Ovary (tissue), 3 donors: ENCODE results near the gene GAL.

Experiments
- EP300 ChIP-seq: sonication (generic); formaldehyde crosslinking; IDR thresholded peaks from one replicate; pipeline ENCODE4 v1.6.1; 2017; ENCODE audit warnings: antibody characterized with exemption
- POLR2A ChIP-seq: fragments of 450-650 bp; IDR thresholded peaks from one replicate; pipeline ENCODE4 v1.6.1; 2017; ENCODE audit warnings: antibody characterized with exemption, mild to moderate bottlenecking, moderate library complexity
- TF ChIP-seq, protein P1 (sequence below), 3 donors: fragments of 450-650 bp in 2 of 3; fragments of 200-600 bp in 1 of 3; IDR thresholded peaks; one replicate each; pipeline versions ENCODE4 v1.5.1 to v1.8.0; 2016 to 2022; ENCODE audit warnings: antibody characterized with exemption in 3 of 3, mild to moderate bottlenecking in 1 of 3
- donor health status: DM: no; HTN: no; CAD: no.

DNA sequence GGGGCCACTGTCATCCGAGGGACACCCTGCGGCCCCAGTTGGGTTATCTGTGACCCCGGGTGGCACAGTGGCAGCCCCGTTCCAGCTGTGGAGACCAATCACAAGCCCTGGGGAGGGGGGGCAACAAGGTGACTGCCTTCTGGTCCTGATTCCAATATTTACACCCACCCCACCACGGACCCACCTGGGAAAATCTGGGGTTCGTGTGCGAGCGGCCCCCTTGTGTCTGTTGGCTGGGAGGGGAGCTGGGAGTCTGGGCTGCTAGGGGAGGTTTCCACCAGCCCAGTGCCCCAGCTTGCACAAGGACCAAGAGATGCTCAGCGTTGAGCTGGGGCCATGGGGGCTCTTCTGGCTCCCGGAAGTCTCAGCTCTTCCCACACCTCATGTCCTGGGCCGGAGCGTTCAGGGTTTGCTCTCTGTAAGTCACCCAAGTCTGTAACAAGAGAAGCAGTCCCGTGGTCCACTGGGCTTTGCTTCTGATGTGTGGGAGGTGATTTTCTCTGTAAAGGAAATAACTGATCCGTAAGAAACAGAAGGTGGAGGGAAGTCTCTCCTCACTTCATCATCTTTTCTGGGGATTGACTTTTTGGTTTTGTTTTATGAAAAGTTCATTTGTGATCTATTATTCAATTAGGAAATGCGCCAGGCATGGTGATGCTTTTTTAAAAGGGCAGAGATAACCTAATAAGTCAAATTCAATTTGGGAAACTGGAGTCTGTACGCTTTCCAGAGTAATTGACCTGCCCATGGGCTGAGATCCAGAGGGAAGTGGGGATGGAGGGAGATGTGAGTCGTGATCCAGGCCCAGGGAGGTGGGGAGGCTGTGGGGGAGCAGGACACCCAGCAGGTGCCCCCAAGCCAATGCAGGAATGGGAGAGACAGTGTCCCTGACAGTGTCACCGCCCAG, 22.4 kb upstream of the GAL start:
- TF ChIP-seq POLR2A (no peak), EP300 (no peak)
- TF ChIP-seq, protein P1, sequence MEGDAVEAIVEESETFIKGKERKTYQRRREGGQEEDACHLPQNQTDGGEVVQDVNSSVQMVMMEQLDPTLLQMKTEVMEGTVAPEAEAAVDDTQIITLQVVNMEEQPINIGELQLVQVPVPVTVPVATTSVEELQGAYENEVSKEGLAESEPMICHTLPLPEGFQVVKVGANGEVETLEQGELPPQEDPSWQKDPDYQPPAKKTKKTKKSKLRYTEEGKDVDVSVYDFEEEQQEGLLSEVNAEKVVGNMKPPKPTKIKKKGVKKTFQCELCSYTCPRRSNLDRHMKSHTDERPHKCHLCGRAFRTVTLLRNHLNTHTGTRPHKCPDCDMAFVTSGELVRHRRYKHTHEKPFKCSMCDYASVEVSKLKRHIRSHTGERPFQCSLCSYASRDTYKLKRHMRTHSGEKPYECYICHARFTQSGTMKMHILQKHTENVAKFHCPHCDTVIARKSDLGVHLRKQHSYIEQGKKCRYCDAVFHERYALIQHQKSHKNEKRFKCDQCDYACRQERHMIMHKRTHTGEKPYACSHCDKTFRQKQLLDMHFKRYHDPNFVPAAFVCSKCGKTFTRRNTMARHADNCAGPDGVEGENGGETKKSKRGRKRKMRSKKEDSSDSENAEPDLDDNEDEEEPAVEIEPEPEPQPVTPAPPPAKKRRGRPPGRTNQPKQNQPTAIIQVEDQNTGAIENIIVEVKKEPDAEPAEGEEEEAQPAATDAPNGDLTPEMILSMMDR (IDR thresholded peaks at IDR 0.05): no peak
